ENCODE measurements around the gene PPP1R3C.

The PPP1R3C gene

GRCh38 chr10:91627344-91628102, 5.3 kb downstream of the PPP1R3C start:
- Histone ChIP-seq H3K4me3 (ENCODE audit: low read depth, low read length) (no peak overlapping the region), H3K27me3 (ENCODE audit: control insufficient read depth, insufficient read depth, low read length) (peaks cover 10% of the 10 kb centered on the region), H3K36me3 (ENCODE audit: control insufficient read depth, insufficient read depth, low read length) (no peaks in the 10 kb centered on the region)

GRCh38 chr10:91626936-91627335, 5.9 kb downstream of the PPP1R3C start:
- Histone ChIP-seq H3K9me3 (ENCODE audit: control insufficient read depth, insufficient read depth, low read length) (no peaks in the 10 kb centered on the region), H3K36me3 (ENCODE audit: control insufficient read depth, insufficient read depth, low read length) (no peaks in the 10 kb centered on the region), H3K27me3 (ENCODE audit: control insufficient read depth, insufficient read depth, low read length) (peaks cover 5% of the 10 kb centered on the region), H3K4me3 (ENCODE audit: low read depth, low read length) (no peak overlapping the region), H3K9ac (ENCODE audit: low read depth, low read length) (no peak overlapping the region), H3K4me1 (ENCODE audit: control insufficient read depth, insufficient read depth, low read length) (no peaks in the 10 kb centered on the region)

More at GRCh38 chr10:91627344-91628102, 5.3 kb downstream of the PPP1R3C start:
- no peaks in the 10 kb centered on the region for H3K4me1 ChIP-seq (ENCODE audit: control insufficient read depth, insufficient read depth, low read length)
- H3K9me3 ChIP-seq (ENCODE audit: control insufficient read depth, insufficient read depth, low read length): no peaks in the 10 kb centered on the region
- H3K9ac ChIP-seq (ENCODE audit: low read depth, low read length): no peak overlapping the region

- no peaks in the 10 kb centered on the region for H3K4me1 ChIP-seq (ENCODE audit: control insufficient read depth, insufficient read depth, low read length)
- H3K27me3 ChIP-seq (ENCODE audit: control insufficient read depth, insufficient read depth, low read length): no peaks in the 10 kb centered on the region
- no peak overlapping the region for H3K9ac ChIP-seq (ENCODE audit: low read depth, low read length)
- no peaks in the 10 kb centered on the region for H3K36me3 ChIP-seq (ENCODE audit: control insufficient read depth, insufficient read depth, low read length)
- H3K9me3 ChIP-seq (ENCODE audit: control insufficient read depth, insufficient read depth, low read length): no peaks in the 10 kb centered on the region
- no peak overlapping the region for H3K4me3 ChIP-seq (ENCODE audit: low read depth, low read length)
Observed at GRCh38 chr10:91624633-91625032, 8.2 kb downstream of the PPP1R3C start.

GRCh38 chr10:91622601-91623000, 10.3 kb downstream of the PPP1R3C start:
- Histone ChIP-seq H3K9me3 (ENCODE audit: control insufficient read depth, insufficient read depth, low read length) (no peaks in the 10 kb centered on the region), H3K36me3 (ENCODE audit: control insufficient read depth, insufficient read depth, low read length) (no peaks in the 10 kb centered on the region), H3K27me3 (ENCODE audit: control insufficient read depth, insufficient read depth, low read length) (no peaks in the 10 kb centered on the region), H3K4me3 (ENCODE audit: low read depth, low read length) (no peak overlapping the region), H3K9ac (ENCODE audit: low read depth, low read length) (no peak overlapping the region), H3K4me1 (ENCODE audit: control insufficient read depth, insufficient read depth, low read length) (no peaks in the 10 kb centered on the region)

- H3K9ac ChIP-seq (ENCODE audit: low read depth, low read length): no peak overlapping the region
- no peaks in the 10 kb centered on the region for H3K27me3 ChIP-seq (ENCODE audit: control insufficient read depth, insufficient read depth, low read length)
- no peaks in the 10 kb centered on the region for H3K36me3 ChIP-seq (ENCODE audit: control insufficient read depth, insufficient read depth, low read length)
- H3K9me3 ChIP-seq (ENCODE audit: control insufficient read depth, insufficient read depth, low read length): no peaks in the 10 kb centered on the region
- no peak overlapping the region for H3K4me3 ChIP-seq (ENCODE audit: low read depth, low read length)
- no peaks in the 10 kb centered on the region for H3K4me1 ChIP-seq (ENCODE audit: control insufficient read depth, insufficient read depth, low read length)
Observed at GRCh38 chr10:91621483-91622113, 11.3 kb downstream of the PPP1R3C start.

GRCh38 chr10:91617072-91617609, 15.7 kb downstream of the PPP1R3C start:
- Histone ChIP-seq H3K4me3 (ENCODE audit: low read depth, low read length) (no peak overlapping the region), H3K9me3 (ENCODE audit: control insufficient read depth, insufficient read depth, low read length) (no peaks in the 10 kb centered on the region), H3K36me3 (ENCODE audit: control insufficient read depth, insufficient read depth, low read length) (no peaks in the 10 kb centered on the region), H3K4me1 (ENCODE audit: control insufficient read depth, insufficient read depth, low read length) (no peaks in the 10 kb centered on the region), H3K9ac (ENCODE audit: low read depth, low read length) (no peak overlapping the region), H3K27me3 (ENCODE audit: control insufficient read depth, insufficient read depth, low read length) (no peaks in the 10 kb centered on the region)

- H3K4me1 ChIP-seq (ENCODE audit: control insufficient read depth, insufficient read depth, low read length): no peaks in the 10 kb centered on the region
- H3K9ac ChIP-seq (ENCODE audit: low read depth, low read length): no peak overlapping the region
- H3K27me3 ChIP-seq (ENCODE audit: control insufficient read depth, insufficient read depth, low read length): no peaks in the 10 kb centered on the region
- H3K36me3 ChIP-seq (ENCODE audit: control insufficient read depth, insufficient read depth, low read length): no peaks in the 10 kb centered on the region
- no peaks in the 10 kb centered on the region for H3K9me3 ChIP-seq (ENCODE audit: control insufficient read depth, insufficient read depth, low read length)
- no peak overlapping the region for H3K4me3 ChIP-seq (ENCODE audit: low read depth, low read length)
Observed at GRCh38 chr10:91616137-91616536, 16.7 kb downstream of the PPP1R3C start.

- Histone ChIP-seq H3K4me1 (ENCODE audit: control insufficient read depth, insufficient read depth, low read length) (no peaks in the 10 kb centered on the region), H3K9ac (ENCODE audit: low read depth, low read length) (no peak overlapping the region), H3K27me3 (ENCODE audit: control insufficient read depth, insufficient read depth, low read length) (no peaks in the 10 kb centered on the region), H3K9me3 (ENCODE audit: control insufficient read depth, insufficient read depth, low read length) (no peaks in the 10 kb centered on the region), H3K4me3 (ENCODE audit: low read depth, low read length) (no peak overlapping the region), H3K36me3 (ENCODE audit: control insufficient read depth, insufficient read depth, low read length) (no peaks in the 10 kb centered on the region)
Observed at GRCh38 chr10:91614225-91614624, 18.6 kb downstream of the PPP1R3C start.

- Histone ChIP-seq H3K27me3 (ENCODE audit: control insufficient read depth, insufficient read depth, low read length) (no peaks in the 10 kb centered on the region), H3K9me3 (ENCODE audit: control insufficient read depth, insufficient read depth, low read length) (no peaks in the 10 kb centered on the region), H3K4me3 (ENCODE audit: low read depth, low read length) (no peak overlapping the region), H3K9ac (ENCODE audit: low read depth, low read length) (no peak overlapping the region), H3K4me1 (ENCODE audit: control insufficient read depth, insufficient read depth, low read length) (peaks cover 4% of the 10 kb centered on the region), H3K36me3 (ENCODE audit: control insufficient read depth, insufficient read depth, low read length) (no peaks in the 10 kb centered on the region)
Observed at GRCh38 chr10:91613411-91614187, 19.3 kb downstream of the PPP1R3C start.

GRCh38 chr10:91610919-91611318, 22.0 kb downstream of the PPP1R3C start:
- Histone ChIP-seq H3K9me3 (ENCODE audit: control insufficient read depth, insufficient read depth, low read length) (no peaks in the 10 kb centered on the region), H3K4me3 (ENCODE audit: low read depth, low read length) (no peak overlapping the region), H3K9ac (ENCODE audit: low read depth, low read length) (no peak overlapping the region), H3K27me3 (ENCODE audit: control insufficient read depth, insufficient read depth, low read length) (no peaks in the 10 kb centered on the region), H3K4me1 (ENCODE audit: control insufficient read depth, insufficient read depth, low read length) (peaks cover 5% of the 10 kb centered on the region), H3K36me3 (ENCODE audit: control insufficient read depth, insufficient read depth, low read length) (no peaks in the 10 kb centered on the region)

- H3K4me1 ChIP-seq (ENCODE audit: control insufficient read depth, insufficient read depth, low read length): peaks cover 5% of the 10 kb centered on the region
- no peak overlapping the region for H3K9ac ChIP-seq (ENCODE audit: low read depth, low read length)
- no peaks in the 10 kb centered on the region for H3K9me3 ChIP-seq (ENCODE audit: control insufficient read depth, insufficient read depth, low read length)
- H3K27me3 ChIP-seq (ENCODE audit: control insufficient read depth, insufficient read depth, low read length): no peaks in the 10 kb centered on the region
- no peak overlapping the region for H3K4me3 ChIP-seq (ENCODE audit: low read depth, low read length)
- H3K36me3 ChIP-seq (ENCODE audit: control insufficient read depth, insufficient read depth, low read length): no peaks in the 10 kb centered on the region
Observed at GRCh38 chr10:91610444-91610843, 22.4 kb downstream of the PPP1R3C start.

All from iPS-15b (cell line).